Calu3 (cell line): ENCODE data around the gene COL11A2. TPM values are rescaled to one million over a fixed set of nuclear protein-coding genes. Genes with fewer than 3 reads are reported as not detected.

Source experiments
- BruUV-seq: library from RNA; stranded (reverse); fragments of 400-500 nt; replicated peaks from 2 replicates; lab custom pipeline; 2021; lab: Mats Ljungman, UMichigan
- CTCF ChIA-PET: fragments of 300-600 bp; sonication (Branson Sonifier 250); formaldehyde crosslinking; loops from one replicate; lab custom pipeline; 2022; ENCODE audit warnings: antibody characterized with exemption; lab: Charles Lee
- DNase-seq: peaks from one replicate; pipeline ENCODE4 v3.0.0; 2022
- H3K27ac Mint-ChIP-seq: one replicate; pipeline ENCODE4 v1.8.0; 2022; ENCODE audit warnings: mixed read lengths; ENCODE audit not compliant: unreplicated experiment
- H3K27me3 Mint-ChIP-seq: one replicate; pipeline ENCODE4 v1.8.0; 2022; ENCODE audit warnings: mixed read lengths; ENCODE audit not compliant: unreplicated experiment
- H3K36me3 Mint-ChIP-seq: one replicate; pipeline ENCODE4 v1.8.0; 2022; ENCODE audit warnings: mild to moderate bottlenecking, moderate library complexity, mixed read lengths; ENCODE audit not compliant: insufficient read depth, unreplicated experiment
- H3K4me1 Mint-ChIP-seq: one replicate; pipeline ENCODE4 v1.8.0; 2022; ENCODE audit warnings: mild to moderate bottlenecking, low read depth, mixed read lengths; ENCODE audit not compliant: unreplicated experiment
- H3K4me3 Mint-ChIP-seq: one replicate; pipeline ENCODE4 v1.8.0; 2022; ENCODE audit warnings: mild to moderate bottlenecking, low read depth, moderate library complexity, mixed read lengths; ENCODE audit not compliant: unreplicated experiment
- H3K9me3 Mint-ChIP-seq: one replicate; pipeline ENCODE4 v1.8.0; 2022; ENCODE audit warnings: low read depth, mixed read lengths; ENCODE audit not compliant: unreplicated experiment
- CTCF ChIP-seq: fragments of 200-600 bp; IDR thresholded peaks from one replicate; pipeline ENCODE4 v1.8.0; 2022; ENCODE audit warnings: antibody characterized with exemption; ENCODE audit not compliant: unreplicated experiment
- intact Hi-C: fragments of 100-400 bp; cut with micrococcal nuclease; formaldehyde crosslinking; loops from one replicate; pipeline ENCODE4 v1.10.0; 2022; ENCODE audit not compliant: unreplicated experiment
- total RNA-seq: library from RNA; stranded (reverse); gene quantifications from 2 replicates; pipeline ENCODE4 v1.2.3, GENCODE V29; 2022

The COL11A2 gene
- total RNA-seq, 1 experiment from 2014 or later = 1.8 TPM

- intact Hi-C loops = no loop called here
- CTCF ChIA-PET = no interaction called here
- Mint-ChIP-seq H3K36me3 (peaks cover 60% of the 10 kb centered on the region), H3K4me3 (no peak overlapping the region), H3K9me3 (no peaks in the 10 kb centered on the region), H3K27me3 (peaks cover 39% of the 10 kb centered on the region), H3K27ac (no peak overlapping the region), H3K4me1 (peaks cover 37% of the 10 kb centered on the region)
- no peak for DNase-seq
- no peak for TF ChIP-seq CTCF
- no TSS peak for BruUV-seq
Observed at GRCh38 chr6:33194431-33194979, 2.2 kb upstream of the COL11A2 start.

GRCh38 chr6:33193619-33194018 lies 1.4 kb upstream of the COL11A2 start:
- Mint-ChIP-seq H3K36me3 (peaks cover 51% of the 10 kb centered on the region), H3K27ac (no peak overlapping the region), H3K9me3 (no peaks in the 10 kb centered on the region), H3K4me1 (peaks cover 30% of the 10 kb centered on the region), H3K4me3 (peak overlapping the region; percentile 57), H3K27me3 (peaks cover 48% of the 10 kb centered on the region)
- intact Hi-C loops = no loop called here
- CTCF ChIA-PET = no interaction called here
- no TSS peak for BruUV-seq
- DNase-seq = no peak
- no peak for TF ChIP-seq CTCF

- no TSS peak for BruUV-seq
- H3K36me3 Mint-ChIP-seq = peaks cover 44% of the 10 kb centered on the region
- peak overlapping the region; percentile 12 for H3K27ac Mint-ChIP-seq
- intact Hi-C loops = no loop called here
- TF ChIP-seq CTCF = no peak
- no peaks in the 10 kb centered on the region for H3K9me3 Mint-ChIP-seq
- peak overlapping the region; percentile 57 for H3K4me3 Mint-ChIP-seq
- DNase-seq = peak; percentile 41
- peaks cover 23% of the 10 kb centered on the region for H3K4me1 Mint-ChIP-seq
- peaks cover 55% of the 10 kb centered on the region for H3K27me3 Mint-ChIP-seq
- CTCF ChIA-PET = no interaction called here
Observed at GRCh38 chr6:33192671-33193602, 670 bp upstream of the COL11A2 start.

GRCh38 chr6:33191383-33192104 lies 723 bp downstream of the COL11A2 start:
- Mint-ChIP-seq H3K4me1 (peaks cover 12% of the 10 kb centered on the region), H3K9me3 (no peaks in the 10 kb centered on the region), H3K27ac (no peak overlapping the region), H3K27me3 (peaks cover 69% of the 10 kb centered on the region), H3K4me3 (peak overlapping the region; percentile 15), H3K36me3 (peaks cover 33% of the 10 kb centered on the region)
- peak; percentile 44 for DNase-seq
- no TSS peak for BruUV-seq
- TF ChIP-seq CTCF = no peak
- intact Hi-C loops = no loop called here
- CTCF ChIA-PET = no interaction called here
